H1 (cell line): Measurements from ENCODE around the gene SYMPK. TPM values are rescaled to one million over a fixed set of nuclear protein-coding genes. Genes with fewer than 3 reads are reported as not detected.

Experiments
- CTCF ChIA-PET: fragments of 300-600 bp; sonication (Branson Sonifier 250); formaldehyde crosslinking; loops from one replicate; lab custom pipeline; 2021; ENCODE audit not compliant: partially characterized antibody; lab: Charles Lee
- POLR2A ChIA-PET: fragments of 300-600 bp; sonication (Branson Sonifier 250); formaldehyde crosslinking; loops from one replicate; lab custom pipeline; 2021; ENCODE audit warnings: inconsistent platforms; ENCODE audit not compliant: partially characterized antibody; lab: Charles Lee
- DNase-seq, 2 experiments: peaks; one replicate each; pipeline versions ENCODE4 v3.0.0 to v3.0.0-alpha.2; 2010 to 2022; ENCODE audit warnings: low spot score in 2 of 2, low read depth in 1 of 2, mixed read lengths in 1 of 2
- FAIRE-seq: peaks from 2 replicates; lab custom pipeline; 2011; peaks lifted over from hg19 to GRCh38; lab: Jason Lieb, UNC
- H2AFZ ChIP-seq: 2 replicates; pipeline ENCODE4 v1.8.1; 2012; ENCODE audit warnings: low read length, inconsistent platforms
- H2AK5ac ChIP-seq: 2 replicates; pipeline ENCODE4 v1.6.1; 2013; ENCODE audit warnings: low read depth, low read length
- H2BK120ac ChIP-seq: replicated peaks from 2 replicates; pipeline ENCODE3; 2013; ENCODE audit warnings: low read depth, low read length, inconsistent platforms
- H2BK12ac ChIP-seq: 2 replicates; pipeline ENCODE4 v1.6.1; 2013; ENCODE audit warnings: low read depth, low read length
- H2BK15ac ChIP-seq: 2 replicates; pipeline ENCODE4 v1.6.1; 2013; ENCODE audit warnings: low read length
- H2BK20ac ChIP-seq: 2 replicates; pipeline ENCODE4 v1.6.1; 2013; ENCODE audit warnings: low read length
- H2BK5ac ChIP-seq: 2 replicates; pipeline ENCODE4 v1.6.1; 2013; ENCODE audit warnings: low read depth, low read length
- H3K14ac ChIP-seq: 2 replicates; pipeline ENCODE4 v1.6.1; 2013; ENCODE audit warnings: inconsistent platforms; ENCODE audit not compliant: insufficient read length
- H3K18ac ChIP-seq: 2 replicates; pipeline ENCODE4 v1.6.1; 2013; ENCODE audit warnings: low read length; ENCODE audit errors: extremely low read depth
- H3K23ac ChIP-seq: 2 replicates; pipeline ENCODE4 v1.6.1; 2013; ENCODE audit warnings: inconsistent platforms; ENCODE audit not compliant: insufficient read length
- H3K23me2 ChIP-seq: 2 replicates; pipeline ENCODE4 v1.6.1; 2013; ENCODE audit warnings: low read depth, low read length
- H3K27ac ChIP-seq: 2 replicates; pipeline ENCODE4 v1.6.1; 2011; ENCODE audit warnings: low read depth, low read length, inconsistent platforms
- H3K27me3 ChIP-seq, 4 experiments: replicated peaks in 1 of 4; 1 replicate in 1 of 4; 2 replicates in 3 of 4; pipeline versions ENCODE4 v1.6.1 to v1.8.1; 2011 to 2013; ENCODE audit warnings: low read length in 3 of 4, mild to moderate bottlenecking in 3 of 4, inconsistent platforms in 2 of 4, mixed read lengths in 2 of 4, moderate library complexity in 1 of 4; ENCODE audit not compliant: control insufficient read depth in 3 of 4, insufficient read depth in 3 of 4; ENCODE audit errors: extremely low read depth in 1 of 4
- H3K36me3 ChIP-seq, 4 experiments: 2 replicates each; pipeline versions ENCODE4 v1.6.1 to v1.8.1; 2011 to 2013; ENCODE audit warnings: mild to moderate bottlenecking in 4 of 4, low read length in 3 of 4, moderate library complexity in 2 of 4, control low read depth in 1 of 4, inconsistent platforms in 1 of 4; ENCODE audit not compliant: insufficient read depth in 4 of 4, control insufficient read depth in 2 of 4
- H3K4ac ChIP-seq: replicated peaks from 2 replicates; pipeline ENCODE3; 2013; ENCODE audit warnings: low read length, low read depth, mixed read lengths, inconsistent platforms; ENCODE audit not compliant: insufficient read length
- H3K4me1 ChIP-seq, 4 experiments: replicated peaks in 1 of 4; 1 replicate in 1 of 4; 2 replicates in 3 of 4; pipeline versions ENCODE4 v1.6.1 to v1.8.1; 2011 to 2013; ENCODE audit warnings: low read length in 3 of 4, inconsistent platforms in 2 of 4, mixed read lengths in 1 of 4; ENCODE audit not compliant: insufficient read depth in 4 of 4, control insufficient read depth in 3 of 4
- H3K4me2 ChIP-seq, 2 experiments: 2 replicates each; pipeline versions ENCODE4 v1.6.1 to v1.8.1; 2011 to 2013; ENCODE audit warnings: low read depth in 2 of 2, low read length in 2 of 2, control low read depth in 1 of 2, inconsistent platforms in 1 of 2, mild to moderate bottlenecking in 1 of 2; ENCODE audit not compliant: insufficient read depth in 1 of 2
- H3K4me3 ChIP-seq, 4 experiments: fragments of 200-600, 300-600 bp in 1 of 4; sonication (generic), shearing (Covaris generic), sonication (Bioruptor Twin) in 1 of 4; 2 replicates each; pipeline versions ENCODE4 v1.5.1 to v1.8.1; 2011 to 2016; ENCODE audit warnings: low read length in 4 of 4, low read depth in 3 of 4, control low read depth in 2 of 4, inconsistent platforms in 2 of 4, mild to moderate bottlenecking in 2 of 4, mixed read lengths in 1 of 4, moderate library complexity in 1 of 4; ENCODE audit not compliant: insufficient read depth in 2 of 4; ENCODE audit errors: extremely low read depth in 1 of 4
- H3K56ac ChIP-seq: replicated peaks from 2 replicates; pipeline ENCODE3; 2013; ENCODE audit warnings: low read depth, mild to moderate bottlenecking, mixed read lengths, low read length, inconsistent platforms; ENCODE audit not compliant: insufficient read length
- H3K79me1 ChIP-seq: 2 replicates; pipeline ENCODE4 v1.6.1; 2013; ENCODE audit warnings: low read depth, low read length, control low read depth
- H3K79me2 ChIP-seq, 2 experiments: 2 replicates each; pipeline versions ENCODE4 v1.6.1 to v1.8.1; 2012 to 2013; ENCODE audit warnings: low read length in 2 of 2, mild to moderate bottlenecking in 2 of 2, inconsistent platforms in 1 of 2; ENCODE audit not compliant: insufficient read depth in 2 of 2, control insufficient read depth in 1 of 2
- H3K9ac ChIP-seq, 4 experiments: replicated peaks in 1 of 4; 1 replicate in 1 of 4; 2 replicates in 3 of 4; pipeline versions ENCODE4 v1.6.1 to v1.8.1; 2011 to 2013; ENCODE audit warnings: low read depth in 3 of 4, low read length in 3 of 4, control low read depth in 2 of 4, mild to moderate bottlenecking in 2 of 4, moderate library complexity in 2 of 4, inconsistent platforms in 1 of 4; ENCODE audit errors: extremely low read depth in 1 of 4
- H3K9me3 ChIP-seq, 2 experiments: 2 replicates each; pipeline versions ENCODE4 v1.6.1 to v1.8.1; 2012 to 2013; ENCODE audit warnings: mild to moderate bottlenecking in 2 of 2, moderate library complexity in 2 of 2, control low read depth in 1 of 2, inconsistent platforms in 1 of 2, low read depth in 1 of 2, low read length in 1 of 2, mixed read lengths in 1 of 2; ENCODE audit not compliant: insufficient read depth in 2 of 2
- H4K20me1 ChIP-seq, 2 experiments: replicated peaks in 1 of 2; 2 replicates each; pipeline versions ENCODE3 to v1.8.1; 2011 to 2013; ENCODE audit warnings: inconsistent platforms in 2 of 2, low read length in 2 of 2, mild to moderate bottlenecking in 1 of 2; ENCODE audit not compliant: insufficient read depth in 2 of 2, control insufficient read depth in 1 of 2
- H4K5ac ChIP-seq: 2 replicates; pipeline ENCODE4 v1.6.1; 2013; ENCODE audit warnings: low read length, low read depth, mixed read lengths, inconsistent platforms; ENCODE audit not compliant: insufficient read length
- H4K8ac ChIP-seq: 2 replicates; pipeline ENCODE4 v1.8.0; 2013; ENCODE audit warnings: mild to moderate bottlenecking, moderate library complexity, low read length, inconsistent platforms; ENCODE audit not compliant: insufficient read depth; ENCODE audit errors: extremely low read depth
- H4K91ac ChIP-seq: replicated peaks from 2 replicates; pipeline ENCODE3; 2013; ENCODE audit warnings: low read length, mixed read lengths, inconsistent platforms; ENCODE audit not compliant: insufficient read length
- ASH2L ChIP-seq: fragments of 200-600, 300-600 bp; sonication (generic); IDR thresholded peaks from one replicate; pipeline ENCODE4 v1.7.1; 2017; ENCODE audit warnings: low read length
- CBX5 ChIP-seq: fragments of 300-800, 300-1000 bp; sonication (generic); IDR thresholded peaks from 2 replicates; pipeline ENCODE4 v1.7.1; 2016; ENCODE audit warnings: antibody characterized with exemption, low read length, low read depth
- WGBS, 2 experiments: shearing (Covaris generic) in 1 of 2; methylation state at CpG; one replicate each; pipeline versions ENCODE4 v1.1.6 to v1.1.7; 2013 to 2015; ENCODE audit warnings: low lambda C conversion rate in 2 of 2, mixed read lengths in 2 of 2, inconsistent platforms in 1 of 2, low coverage in 1 of 2, missing lambda C conversion rate in 1 of 2; ENCODE audit not compliant: insufficient replicate concordance in 2 of 2, insufficient coverage in 1 of 2, insufficient read length in 1 of 2; ENCODE audit errors: extremely low coverage in 1 of 2, missing lambda C conversion rate in 1 of 2; 5-methylcytosine and 5-hydroxymethylcytosine counted together
- polyA plus RNA-seq, 7 experiments: library from polyadenylated mRNA; depleted of rRNA in 3 of 7; stranded (reverse) in 5 of 7; unstranded in 2 of 7; fragments of >200 nt in 5 of 7; fragments of 200-250 nt in 2 of 7; gene quantifications; 1 replicate in 5 of 7; 2 replicates in 1 of 7; 4 replicates in 1 of 7; pipeline versions ENCODE4 v1.2.1 to v1.2.3, GENCODE V29; 2011 to 2013; ENCODE audit warnings: missing spikeins in 2 of 7, mixed read lengths in 2 of 7
- total RNA-seq: library from RNA; stranded (reverse); fragmentation: NEBNext Ultra II Directional; extraction: Animal tissue kit (Norgen Biotek cat#: 25700); gene quantifications from 2 replicates; pipeline ENCODE4 v1.2.1, GENCODE V29; 2021
- TF ChIP-seq, protein P1 (sequence below): IDR thresholded peaks from 2 replicates; pipeline ENCODE4 v1.6.1; 2011; ENCODE audit warnings: low read depth, mild to moderate bottlenecking, low read length; ENCODE audit not compliant: insufficient read depth
- TF ChIP-seq, protein P2 (sequence below), 3 experiments: IDR thresholded peaks; 1 replicate in 2 of 3; 2 replicates in 1 of 3; pipeline versions ENCODE4 v1.5.1 to v1.6.1; 2011; ENCODE audit warnings: low read length in 3 of 3, mild to moderate bottlenecking in 3 of 3, inconsistent platforms in 2 of 3, low read depth in 1 of 3, moderate library complexity in 1 of 3; ENCODE audit not compliant: insufficient read depth in 1 of 3; ENCODE audit errors: control extremely low read depth in 1 of 3

The SYMPK gene
- total and polyA plus RNA-seq, 2 of the 8 experiments (the other 6 are each of a cell fraction or from before 2014, with no cell fraction given): 93.6 to 99.5 TPM

DNA sequence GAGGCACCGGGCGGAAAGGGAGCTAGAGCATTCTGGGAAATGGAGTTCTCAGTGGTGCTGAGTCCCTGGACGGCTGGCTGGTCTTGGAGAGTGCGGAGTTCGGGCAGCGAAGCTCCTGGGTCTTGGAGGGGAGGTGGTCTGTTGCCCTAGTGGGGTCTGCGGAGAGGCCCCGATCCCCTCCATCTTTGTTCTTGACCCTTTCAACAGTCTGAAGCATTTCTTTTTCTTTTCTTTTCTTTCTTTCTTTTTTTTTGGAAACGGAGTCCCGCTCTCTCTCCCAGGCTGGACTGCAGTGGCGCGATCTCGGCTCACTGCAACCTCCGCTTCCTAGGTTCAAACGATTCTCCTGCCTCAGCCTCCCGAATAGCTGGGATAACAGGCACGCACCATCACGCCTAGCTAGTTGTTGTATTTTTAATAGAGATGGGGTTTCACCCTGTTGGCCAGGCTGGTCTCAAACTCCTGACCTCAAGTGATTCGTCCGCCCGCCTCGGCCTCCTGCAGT lies 440 bp upstream of the SYMPK start:
- no peak overlapping the region for H2AFZ ChIP-seq
- FAIRE-seq: no peak

More for the DNA sequence above, 440 bp upstream of the SYMPK start:
- ChIA-PET CTCF (interaction anchor here (0.7 to 12.4 kb wide), 11 partner anchors 9 to 424 kb away, joined by 3 to 208 read pairs (median 3); partner anchors contain the start of genes IRF2BP1 and SIX5), POLR2A (interaction anchor here (0.6 to 13.7 kb wide), 18 partner anchors 10 to 146 kb away, joined by 3 to 277 read pairs (median 4); partner anchors contain the start of genes IRF2BP1, MYPOP, RSPH6A and SIX5)
- H3K9me3 ChIP-seq: no peaks in the 10 kb centered on the region
- H3K23me2 ChIP-seq: peaks cover 18% of the 10 kb centered on the region
- peaks cover 0 to 9% (median 7%) of the 10 kb centered on the region in 4 experiments; a peak in 3 of 8 replicates for H3K36me3 ChIP-seq
- no peak overlapping the region for H3K23ac ChIP-seq
- H3K14ac ChIP-seq: no peak overlapping the region
- H4K91ac ChIP-seq: no peak overlapping the region
- no peak overlapping the region for H3K27ac ChIP-seq
- no peaks in the 10 kb centered on the region; a peak in 1 of 7 replicates for H3K27me3 ChIP-seq
- no peak overlapping the region for H4K8ac ChIP-seq
- no peak overlapping the region for H4K5ac ChIP-seq
- no peak overlapping the region for H2BK15ac ChIP-seq
- 6% methylated on average over 22 of the region's 22 CpGs; no CpG with 5 or more reads in 1 of the 2 experiments for WGBS, 2 experiments
- H2BK20ac ChIP-seq: no peak overlapping the region
- no peak overlapping the region; a peak in 1 of 7 replicates for H3K9ac ChIP-seq
- H4K20me1 ChIP-seq: peaks cover 0 to 4% of the 10 kb centered on the region in 2 experiments
- no peak overlapping the region for H3K4ac ChIP-seq
- no peak overlapping the region for H2BK5ac ChIP-seq
- H3K18ac ChIP-seq: no peak overlapping the region
- peak overlapping the region; percentile 51 to 90 (median 69); a peak in 7 of 8 replicates for H3K4me3 ChIP-seq
- no peak overlapping the region for H3K56ac ChIP-seq
- no peak overlapping the region for H2BK12ac ChIP-seq
- H3K4me2 ChIP-seq: peak overlapping the region; percentile 91 to 96
- H2AK5ac ChIP-seq: no peak overlapping the region
- no peak for DNase-seq
- peaks cover 3 to 69% of the 10 kb centered on the region in 2 experiments; a peak in 2 of 4 replicates for H3K79me2 ChIP-seq
- peaks cover 0 to 18% (median 8%) of the 10 kb centered on the region in 4 experiments; a peak in 6 of 7 replicates for H3K4me1 ChIP-seq
- H3K79me1 ChIP-seq: peaks cover 12% of the 10 kb centered on the region; the same call in 1 of the 2 replicates
- TF ChIP-seq, protein P1, sequence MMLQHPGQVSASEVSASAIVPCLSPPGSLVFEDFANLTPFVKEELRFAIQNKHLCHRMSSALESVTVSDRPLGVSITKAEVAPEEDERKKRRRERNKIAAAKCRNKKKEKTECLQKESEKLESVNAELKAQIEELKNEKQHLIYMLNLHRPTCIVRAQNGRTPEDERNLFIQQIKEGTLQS: peak; percentile 1; the same call in 1 of the 2 replicates
- TF ChIP-seq CBX5: no peak
- TF ChIP-seq, protein P2, sequence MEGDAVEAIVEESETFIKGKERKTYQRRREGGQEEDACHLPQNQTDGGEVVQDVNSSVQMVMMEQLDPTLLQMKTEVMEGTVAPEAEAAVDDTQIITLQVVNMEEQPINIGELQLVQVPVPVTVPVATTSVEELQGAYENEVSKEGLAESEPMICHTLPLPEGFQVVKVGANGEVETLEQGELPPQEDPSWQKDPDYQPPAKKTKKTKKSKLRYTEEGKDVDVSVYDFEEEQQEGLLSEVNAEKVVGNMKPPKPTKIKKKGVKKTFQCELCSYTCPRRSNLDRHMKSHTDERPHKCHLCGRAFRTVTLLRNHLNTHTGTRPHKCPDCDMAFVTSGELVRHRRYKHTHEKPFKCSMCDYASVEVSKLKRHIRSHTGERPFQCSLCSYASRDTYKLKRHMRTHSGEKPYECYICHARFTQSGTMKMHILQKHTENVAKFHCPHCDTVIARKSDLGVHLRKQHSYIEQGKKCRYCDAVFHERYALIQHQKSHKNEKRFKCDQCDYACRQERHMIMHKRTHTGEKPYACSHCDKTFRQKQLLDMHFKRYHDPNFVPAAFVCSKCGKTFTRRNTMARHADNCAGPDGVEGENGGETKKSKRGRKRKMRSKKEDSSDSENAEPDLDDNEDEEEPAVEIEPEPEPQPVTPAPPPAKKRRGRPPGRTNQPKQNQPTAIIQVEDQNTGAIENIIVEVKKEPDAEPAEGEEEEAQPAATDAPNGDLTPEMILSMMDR (IDR thresholded peaks at IDR 0.05; ENCODE audit: control extremely low read depth in 1 of 3, insufficient read depth in 1 of 3, low read depth in 1 of 3, low read length in 3 of 3): no peak
- peak; percentile 39 for TF ChIP-seq ASH2L
- H2BK120ac ChIP-seq: no peak overlapping the region
